ENCODE measurements around the gene NINL. TPM values are rescaled to one million over a fixed set of nuclear protein-coding genes. Genes with fewer than 3 reads are reported as not detected.
"Not testable (repeated sequence)": the region's sequence is repeated elsewhere in the genome, so short reads cannot be mapped to it uniquely, and the experiment has no call there.

NINL gene
- total RNA-seq, 4 donors from 2014 or later, result 4.7 to 9.7 (median 6.7) TPM

DNA sequence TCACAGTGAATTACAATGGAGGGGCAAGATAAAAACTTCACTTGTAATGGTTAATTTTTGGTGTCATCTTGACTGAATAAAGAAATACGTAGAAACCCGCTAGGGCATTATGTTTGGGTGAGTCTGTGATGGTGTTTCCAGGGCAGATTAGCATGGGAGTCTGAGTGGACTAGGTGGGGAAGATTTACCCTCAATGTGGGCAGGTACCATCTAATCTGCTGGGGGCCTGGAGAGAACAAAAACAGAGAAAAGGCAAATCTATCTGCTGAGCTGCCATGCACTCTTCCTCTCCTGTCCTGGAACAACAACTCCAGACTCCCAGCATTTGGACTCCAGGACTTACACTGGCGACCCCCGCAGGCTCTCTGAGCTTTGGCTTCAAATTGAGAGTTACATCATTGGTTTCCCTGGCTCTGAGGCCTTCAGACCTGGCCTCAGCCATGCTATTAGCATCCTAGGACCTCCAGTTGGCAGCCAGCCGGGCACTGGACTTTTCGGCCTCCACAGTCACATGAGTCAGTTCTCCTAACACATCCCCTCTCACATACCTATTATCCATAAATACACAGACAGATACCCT is 19.7 kb downstream of the NINL start:
- ATAC-seq (ENCODE audit: low FRiP score), result no peak
- TF ChIP-seq, protein P1, sequence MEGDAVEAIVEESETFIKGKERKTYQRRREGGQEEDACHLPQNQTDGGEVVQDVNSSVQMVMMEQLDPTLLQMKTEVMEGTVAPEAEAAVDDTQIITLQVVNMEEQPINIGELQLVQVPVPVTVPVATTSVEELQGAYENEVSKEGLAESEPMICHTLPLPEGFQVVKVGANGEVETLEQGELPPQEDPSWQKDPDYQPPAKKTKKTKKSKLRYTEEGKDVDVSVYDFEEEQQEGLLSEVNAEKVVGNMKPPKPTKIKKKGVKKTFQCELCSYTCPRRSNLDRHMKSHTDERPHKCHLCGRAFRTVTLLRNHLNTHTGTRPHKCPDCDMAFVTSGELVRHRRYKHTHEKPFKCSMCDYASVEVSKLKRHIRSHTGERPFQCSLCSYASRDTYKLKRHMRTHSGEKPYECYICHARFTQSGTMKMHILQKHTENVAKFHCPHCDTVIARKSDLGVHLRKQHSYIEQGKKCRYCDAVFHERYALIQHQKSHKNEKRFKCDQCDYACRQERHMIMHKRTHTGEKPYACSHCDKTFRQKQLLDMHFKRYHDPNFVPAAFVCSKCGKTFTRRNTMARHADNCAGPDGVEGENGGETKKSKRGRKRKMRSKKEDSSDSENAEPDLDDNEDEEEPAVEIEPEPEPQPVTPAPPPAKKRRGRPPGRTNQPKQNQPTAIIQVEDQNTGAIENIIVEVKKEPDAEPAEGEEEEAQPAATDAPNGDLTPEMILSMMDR (IDR thresholded peaks at IDR 0.05), result no peak

DNA sequence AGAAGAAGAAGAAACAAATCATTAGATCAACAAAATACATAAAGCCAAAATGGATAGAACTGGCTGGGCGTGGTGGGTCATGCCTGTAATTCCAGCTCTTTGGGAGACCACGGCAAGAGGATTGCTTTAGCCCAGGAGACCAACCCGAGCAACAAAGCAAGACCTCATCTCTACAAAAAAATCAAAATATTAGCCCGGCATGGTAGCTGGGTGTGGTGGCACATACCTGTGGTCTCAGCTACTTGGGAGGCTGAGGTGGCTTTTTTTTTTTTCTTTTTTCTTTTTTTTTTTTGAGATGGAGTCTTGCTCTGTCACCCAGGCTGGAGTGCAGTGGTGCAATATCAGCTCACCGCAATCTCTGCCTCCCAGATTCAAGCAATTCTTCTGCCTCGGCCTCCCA is 21.5 kb downstream of the NINL start:
- no peak for DNase-seq (ENCODE audit: low spot score)
- ATAC-seq (ENCODE audit: low FRiP score), result no peak
- TF ChIP-seq, protein P1 (IDR thresholded peaks at IDR 0.05), result no peak

More for the DNA sequence above, 19.7 kb downstream of the NINL start:
- no peak for DNase-seq (ENCODE audit: low spot score)

DNA sequence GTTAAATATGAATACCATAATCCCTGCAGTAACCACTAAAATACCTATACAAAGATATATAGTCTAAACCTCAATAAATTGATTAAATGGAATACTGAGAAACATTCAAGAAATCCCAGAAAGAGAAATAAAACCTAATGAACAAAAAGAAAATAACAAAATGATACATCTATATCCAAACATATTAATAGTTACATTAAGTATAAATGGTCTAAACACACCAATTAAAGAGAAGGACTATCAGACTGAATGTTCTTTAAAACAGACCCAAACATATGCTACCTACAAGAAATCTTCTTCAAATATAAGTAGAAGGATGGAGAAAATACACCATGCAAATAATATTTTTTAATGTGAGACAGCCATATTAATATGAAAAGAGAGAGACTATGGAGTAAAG is 22.0 kb downstream of the NINL start:
- ATAC-seq (ENCODE audit: low FRiP score) (no peak), DNase-seq (ENCODE audit: low spot score) (no peak)
- TF ChIP-seq, protein P1 (IDR thresholded peaks at IDR 0.05), result no peak

DNA sequence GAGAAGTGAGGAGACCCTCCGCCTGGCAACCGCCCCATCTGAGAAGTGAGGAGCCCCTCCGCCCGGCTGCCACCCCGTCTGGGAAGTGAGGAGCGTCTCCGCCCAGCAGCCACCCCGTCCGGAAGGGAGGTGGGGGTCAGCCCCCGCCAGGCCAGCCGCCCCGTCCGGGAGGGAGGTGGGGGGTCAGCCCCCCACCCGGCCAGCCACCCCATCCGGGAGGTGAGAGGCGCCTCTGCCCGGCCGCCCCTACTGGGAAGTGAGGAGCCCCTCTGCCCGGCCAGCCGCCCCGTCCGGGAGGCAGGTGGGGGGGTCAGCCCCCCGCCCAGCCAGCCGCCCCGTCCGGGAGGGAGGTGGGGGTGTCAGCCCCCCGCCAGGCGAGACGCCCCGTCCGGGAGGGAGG is 23.6 kb downstream of the NINL start:
- DNase-seq (ENCODE audit: low spot score); ATAC-seq (ENCODE audit: low FRiP score): not testable (repeated sequence)

DNA sequence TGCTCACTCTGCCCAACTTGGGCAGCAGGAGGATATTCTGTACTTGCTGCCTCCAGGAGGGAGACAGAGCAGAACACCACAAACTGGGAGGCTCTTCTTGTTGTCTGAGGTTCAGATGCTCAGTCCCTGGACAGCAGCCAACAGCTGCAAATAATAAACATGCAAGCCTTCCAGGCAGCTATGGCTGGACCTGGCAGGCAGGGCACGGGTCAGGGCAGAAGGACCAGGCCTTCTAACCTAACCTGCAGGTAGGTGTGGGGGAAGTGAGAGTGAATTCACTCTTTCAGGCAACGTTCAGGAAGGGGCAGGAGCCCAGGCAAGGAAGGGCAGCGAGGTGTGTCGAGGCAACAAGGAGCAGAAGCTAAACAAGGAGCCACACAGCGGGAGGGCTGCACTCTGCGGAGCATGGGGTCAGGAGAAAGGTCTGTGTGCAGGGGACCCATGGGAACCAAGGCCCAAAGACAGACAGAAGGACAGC is 31.5 kb downstream of the NINL start:
- DNase-seq (ENCODE audit: low spot score) (no peak), ATAC-seq (ENCODE audit: low FRiP score) (peak; percentile 28)
- TF ChIP-seq, protein P1 (IDR thresholded peaks at IDR 0.05), result no peak

DNA sequence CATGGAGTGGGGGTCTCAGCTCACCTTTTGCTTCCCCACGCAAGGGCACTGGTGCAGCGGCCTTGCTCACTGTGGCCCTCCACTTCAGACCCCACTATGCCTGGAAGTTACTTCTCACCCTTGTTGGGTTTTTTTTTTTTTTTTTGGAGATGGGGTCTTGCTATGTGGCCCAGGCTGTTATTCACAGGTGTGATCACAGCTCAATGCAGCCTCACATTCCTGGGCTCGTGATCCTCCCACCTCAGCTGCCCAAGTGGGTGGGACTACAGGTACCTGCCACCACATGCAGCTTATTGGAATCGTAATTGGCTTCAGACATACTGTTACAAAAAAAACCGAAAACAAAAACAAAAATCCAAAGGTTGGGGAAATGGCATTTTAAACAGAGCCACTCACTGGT is 32.4 kb downstream of the NINL start:
- ATAC-seq (ENCODE audit: low FRiP score) (no peak), DNase-seq (ENCODE audit: low spot score) (no peak)
- TF ChIP-seq, protein P1 (IDR thresholded peaks at IDR 0.05), result no peak

DNA sequence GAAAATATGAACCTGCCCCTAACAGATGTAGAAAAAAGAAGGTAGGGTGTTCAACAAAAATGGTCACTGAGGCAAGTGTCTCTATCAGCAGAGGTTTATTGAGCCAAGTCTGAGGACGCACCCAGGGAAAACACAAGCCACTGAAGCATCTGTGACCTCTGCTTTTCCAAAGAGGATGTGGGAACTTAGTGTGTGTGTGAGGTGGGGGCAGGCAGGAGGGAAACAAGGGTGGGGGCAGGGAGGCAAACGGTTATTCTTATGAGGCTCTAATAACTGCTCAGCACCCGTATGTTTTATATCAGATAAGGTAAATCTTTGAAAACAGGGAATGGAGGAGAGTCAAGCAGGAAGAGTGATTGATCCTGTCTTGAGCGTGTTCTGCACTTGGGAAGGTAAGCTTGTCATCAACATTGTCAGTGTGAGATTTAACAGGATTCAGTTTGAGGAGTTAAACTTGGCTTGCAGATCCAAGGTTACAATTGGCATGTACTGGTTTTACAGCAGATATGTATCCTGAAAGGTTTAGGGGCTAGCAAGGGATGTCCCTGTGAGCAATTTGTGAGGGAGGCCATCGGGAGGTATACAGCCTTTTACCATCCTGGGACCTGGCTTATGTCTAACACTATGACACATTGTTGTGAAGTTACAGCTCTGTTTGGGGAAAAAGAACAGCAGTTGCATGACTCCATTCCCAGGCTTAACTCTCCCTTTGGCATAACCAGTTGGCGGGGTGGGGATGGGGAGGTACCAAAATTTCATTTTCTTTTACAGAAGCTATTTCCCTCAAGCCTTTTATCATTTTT is 33.7 kb downstream of the NINL start:
- no peak for DNase-seq (ENCODE audit: low spot score)
- TF ChIP-seq, protein P1 (IDR thresholded peaks at IDR 0.05), result no peak
- no peak for ATAC-seq (ENCODE audit: low FRiP score)

DNA sequence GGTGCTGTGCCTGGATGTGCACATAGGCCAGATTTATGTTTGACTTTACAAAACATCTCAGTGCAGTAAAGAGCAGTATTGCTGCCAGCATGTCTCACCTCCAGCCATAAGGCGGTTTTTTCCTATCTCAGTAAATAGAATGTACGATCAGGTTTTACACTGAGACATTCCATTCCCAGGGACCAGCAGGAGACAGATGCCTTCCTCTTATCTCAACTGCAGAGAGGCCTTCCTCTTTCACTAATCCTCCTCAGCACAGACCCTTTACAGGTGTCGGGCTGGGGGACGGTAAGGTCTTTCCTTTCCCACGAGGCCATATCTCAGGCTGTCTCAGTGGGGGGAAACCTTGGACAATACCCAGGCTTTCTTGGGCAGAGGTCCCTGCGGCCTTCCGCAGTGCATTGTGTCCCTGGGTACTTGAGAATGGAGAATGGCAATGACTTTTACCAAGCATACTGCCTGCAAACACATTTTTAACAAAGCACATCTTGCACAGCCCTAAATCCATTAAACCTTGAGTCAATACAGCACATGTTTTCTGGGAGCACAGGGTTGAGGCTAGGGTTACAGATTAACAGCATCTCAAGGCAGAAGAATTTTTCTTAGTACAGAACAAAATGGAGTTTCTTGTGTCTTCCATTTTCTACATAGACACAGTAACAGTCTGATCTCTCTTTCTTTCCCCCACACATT is 34.5 kb downstream of the NINL start:
- ATAC-seq (ENCODE audit: low FRiP score); DNase-seq (ENCODE audit: low spot score): not testable (repeated sequence)

All from omental fat pad (tissue), 4 donors.